Effector memory CD4-positive, alpha-beta T cell (primary cell): ENCODE results near the gene CALR3.
"Not testable (repeated sequence)": the region's sequence is repeated elsewhere in the genome, so short reads cannot be mapped to it uniquely, and the experiment has no call there.

Source experiments
- DNase-seq, 3 donors: peaks; one replicate each; pipeline ENCODE4 v3.0.0-alpha.2; 2020
- H3K27ac ChIP-seq: 2 replicates; pipeline ENCODE4 v1.7.0; 2013; ENCODE audit warnings: mild to moderate bottlenecking, low read length, moderate library complexity; ENCODE audit not compliant: insufficient read depth, poor library complexity, severe bottlenecking
- H3K27me3 ChIP-seq: replicated peaks from 2 replicates; pipeline ENCODE4 v1.7.0; 2013; ENCODE audit warnings: mild to moderate bottlenecking, low read length; ENCODE audit not compliant: insufficient read depth, control insufficient read depth, poor library complexity, severe bottlenecking
- H3K36me3 ChIP-seq: 2 replicates; pipeline ENCODE4 v1.7.0; 2013; ENCODE audit warnings: mild to moderate bottlenecking, low read length, moderate library complexity; ENCODE audit not compliant: control insufficient read depth, insufficient read depth
- H3K4me1 ChIP-seq: 2 replicates; pipeline ENCODE4 v1.7.0; 2013; ENCODE audit warnings: low read length, mild to moderate bottlenecking; ENCODE audit not compliant: control insufficient read depth, insufficient read depth, poor library complexity, severe bottlenecking
- H3K4me3 ChIP-seq: 2 replicates; pipeline ENCODE4 v1.7.0; 2013; ENCODE audit warnings: low read length, low read depth, mild to moderate bottlenecking; ENCODE audit not compliant: insufficient read depth, poor library complexity, severe bottlenecking
- H3K9me3 ChIP-seq: 2 replicates; pipeline ENCODE4 v1.7.0; 2013; ENCODE audit warnings: mild to moderate bottlenecking, low read length, moderate library complexity; ENCODE audit not compliant: control insufficient read depth

CALR3 gene

GRCh38 chr19:16466802-16467427, 29.1 kb downstream of the CALR3 start:
- H3K27me3 ChIP-seq, H3K36me3 ChIP-seq, H3K27ac ChIP-seq, H3K4me3 ChIP-seq, H3K4me1 ChIP-seq, DNase-seq, H3K9me3 ChIP-seq: not testable (repeated sequence)

DNA sequence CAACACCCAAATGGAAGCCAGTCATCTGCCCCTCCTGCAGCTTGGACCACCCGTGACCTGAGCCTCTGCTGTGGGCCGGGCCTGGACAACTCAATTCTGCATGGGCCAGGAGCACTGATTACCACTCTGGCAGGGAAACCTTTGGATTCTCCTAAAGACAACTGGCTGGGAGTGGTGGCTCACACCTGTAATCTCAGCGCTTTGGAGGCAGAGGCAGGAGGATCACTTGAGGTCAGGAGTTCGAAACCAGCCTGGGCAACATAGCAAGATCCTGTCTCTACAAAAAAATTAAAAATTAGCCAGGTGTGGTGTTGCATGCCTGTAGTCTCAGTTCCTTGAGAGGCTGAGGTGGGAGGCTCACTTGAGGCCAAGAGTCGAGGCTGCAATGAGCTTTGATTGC, 30.7 kb downstream of the CALR3 start:
- Histone ChIP-seq H3K9me3 (no peaks in the 10 kb centered on the region), H3K4me1 (peaks cover under 1% of the 10 kb centered on the region), H3K27me3 (no peaks in the 10 kb centered on the region), H3K4me3 (no peak overlapping the region), H3K27ac (no peak overlapping the region), H3K36me3 (no peaks in the 10 kb centered on the region)
- no peak for DNase-seq

DNA sequence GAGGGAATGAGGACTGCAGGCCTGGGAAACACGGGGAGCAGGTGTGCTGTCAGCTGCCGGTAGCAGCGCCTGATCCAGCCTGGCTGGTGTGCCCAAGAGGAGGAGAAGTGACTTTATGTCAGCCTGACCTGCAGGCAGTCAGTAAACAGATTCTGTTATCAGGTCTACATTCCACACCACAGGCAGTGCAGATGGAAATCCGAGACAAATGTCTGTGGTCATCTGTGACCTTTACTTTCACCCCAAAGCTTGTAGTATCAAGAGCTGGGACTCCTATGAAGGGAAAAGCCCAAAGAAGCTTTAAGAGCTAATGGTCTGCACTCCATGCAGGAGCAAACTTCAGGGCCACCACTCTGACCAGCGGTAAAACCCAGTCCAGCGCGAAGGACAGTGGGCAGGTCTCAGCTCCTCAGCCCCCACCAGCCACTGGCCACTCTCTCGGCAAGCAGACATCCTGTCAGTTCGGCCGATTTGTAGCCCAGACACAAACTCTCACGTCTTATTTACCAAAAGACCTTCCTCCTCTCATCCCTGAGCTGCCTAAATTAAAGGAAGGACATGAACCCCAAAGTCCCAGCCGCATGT, 31.9 kb downstream of the CALR3 start:
- Histone ChIP-seq H3K4me3 (no peak overlapping the region), H3K27me3 (no peaks in the 10 kb centered on the region), H3K4me1 (peaks cover 9% of the 10 kb centered on the region), H3K27ac (no peak overlapping the region), H3K9me3 (no peaks in the 10 kb centered on the region), H3K36me3 (no peaks in the 10 kb centered on the region)
- DNase-seq = no peak

DNA sequence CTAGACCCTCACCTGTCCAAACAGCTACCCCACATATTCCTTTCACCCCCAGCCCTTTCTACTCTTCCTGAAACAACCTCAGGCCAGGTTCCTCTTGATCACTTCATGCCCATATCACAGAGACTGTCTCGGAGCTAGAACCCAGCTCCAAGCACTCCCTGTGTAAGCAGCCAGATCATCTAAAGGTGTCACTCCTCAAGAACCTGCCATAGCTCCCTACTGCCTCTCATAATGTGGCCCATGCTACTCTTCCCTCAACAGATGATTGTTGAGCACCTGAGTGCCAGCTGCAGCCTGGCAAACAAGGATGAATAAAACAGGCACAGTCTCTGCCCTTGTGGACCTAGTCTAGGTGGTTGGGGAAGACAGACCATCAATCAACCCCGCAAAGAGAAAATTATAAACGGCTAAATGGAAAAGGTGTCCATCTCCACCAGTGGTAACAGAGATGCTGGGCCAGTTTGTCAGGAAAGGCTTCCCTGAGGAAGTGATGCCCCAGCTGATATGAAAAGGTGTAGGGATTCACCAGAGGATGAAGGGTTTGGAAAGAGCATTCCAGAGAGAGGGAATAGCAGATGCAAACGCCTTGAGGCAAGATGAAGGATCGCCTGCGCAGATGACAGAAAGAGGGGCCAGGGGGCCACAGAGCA, 32.5 kb downstream of the CALR3 start:
- H3K27me3 ChIP-seq = no peaks in the 10 kb centered on the region
- peaks cover 13% of the 10 kb centered on the region for H3K4me1 ChIP-seq
- no peaks in the 10 kb centered on the region for H3K36me3 ChIP-seq
- H3K4me3 ChIP-seq = no peak overlapping the region
- DNase-seq = no peak
- no peak overlapping the region for H3K27ac ChIP-seq
- H3K9me3 ChIP-seq = no peaks in the 10 kb centered on the region

- H3K4me3 ChIP-seq = no peak overlapping the region
- peaks cover 15% of the 10 kb centered on the region for H3K4me1 ChIP-seq
- H3K27me3 ChIP-seq = no peaks in the 10 kb centered on the region
- no peaks in the 10 kb centered on the region for H3K9me3 ChIP-seq
- no peak for DNase-seq
- no peak overlapping the region for H3K27ac ChIP-seq
- H3K36me3 ChIP-seq = no peaks in the 10 kb centered on the region
Observed at GRCh38 chr19:16462757-16463250, 33.2 kb downstream of the CALR3 start.

DNA sequence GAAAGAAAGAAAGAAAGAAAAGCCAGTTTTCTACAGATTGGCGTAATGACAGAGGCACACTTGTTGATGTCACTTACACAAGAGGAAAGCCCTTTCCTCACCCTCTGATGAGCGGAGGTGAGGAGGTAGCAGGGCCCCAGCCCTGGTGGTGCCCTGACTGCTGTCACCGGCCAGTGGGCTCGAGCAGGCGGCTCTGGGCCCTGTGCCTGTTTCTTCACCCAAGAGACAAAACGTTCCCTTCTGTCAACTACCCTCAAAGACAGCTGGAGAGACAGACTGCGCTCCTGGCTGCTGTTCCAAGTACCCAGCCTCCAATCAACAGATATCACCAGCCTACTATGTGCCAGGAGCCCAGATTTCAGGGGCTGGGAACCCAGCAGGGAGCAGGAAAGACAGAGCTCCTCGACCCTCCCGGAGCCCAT, 34.3 kb downstream of the CALR3 start:
- H3K27me3 ChIP-seq = no peaks in the 10 kb centered on the region
- no peak for DNase-seq
- no peak overlapping the region for H3K27ac ChIP-seq
- no peaks in the 10 kb centered on the region for H3K36me3 ChIP-seq
- peaks cover 22% of the 10 kb centered on the region for H3K4me1 ChIP-seq
- H3K9me3 ChIP-seq = no peaks in the 10 kb centered on the region
- H3K4me3 ChIP-seq = no peak overlapping the region

DNA sequence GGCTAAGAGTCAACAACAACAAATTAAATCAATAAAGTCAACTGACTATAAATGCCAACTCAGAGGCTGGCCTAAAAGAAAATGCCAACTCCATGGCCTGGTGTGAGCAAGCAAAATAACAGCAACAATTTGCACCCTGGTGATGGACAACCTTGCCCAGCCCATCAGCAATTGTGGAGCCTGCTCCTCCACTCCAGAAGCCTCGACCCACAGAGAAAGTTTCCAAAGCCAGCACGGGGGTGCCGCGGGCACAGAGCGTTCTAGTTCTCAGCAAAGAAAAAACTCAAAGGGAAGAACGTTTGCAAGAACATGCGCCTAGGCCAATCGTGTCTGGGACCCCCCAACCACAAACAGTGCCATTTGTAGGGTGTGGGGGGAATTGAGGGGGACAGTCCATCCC, 35.5 kb downstream of the CALR3 start:
- Histone ChIP-seq H3K4me1 (peaks cover 22% of the 10 kb centered on the region), H3K4me3 (no peak overlapping the region), H3K9me3 (no peaks in the 10 kb centered on the region), H3K36me3 (no peaks in the 10 kb centered on the region), H3K27ac (no peak overlapping the region), H3K27me3 (no peaks in the 10 kb centered on the region)
- DNase-seq = no peak

DNA sequence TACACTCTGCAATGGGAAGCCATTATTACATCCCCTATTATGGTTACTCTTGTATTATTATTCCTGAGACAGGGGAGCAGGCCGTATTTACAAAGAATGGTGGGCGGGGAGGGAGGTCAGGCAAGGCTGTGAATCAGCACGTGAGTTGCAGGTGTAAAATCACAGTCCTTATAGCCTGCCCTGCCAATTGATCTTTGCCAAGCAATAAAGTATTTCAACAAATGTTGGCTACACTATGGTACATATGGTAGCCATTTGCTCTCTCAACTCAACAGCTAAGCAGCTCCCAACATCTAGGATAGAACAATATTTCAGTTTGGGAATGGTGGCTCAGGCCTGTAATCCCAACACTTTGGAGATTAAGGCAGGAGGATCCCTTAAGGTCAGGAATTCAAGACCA, 36.3 kb downstream of the CALR3 start:
- Histone ChIP-seq H3K36me3 (no peaks in the 10 kb centered on the region), H3K4me1 (peaks cover 22% of the 10 kb centered on the region), H3K27me3 (no peaks in the 10 kb centered on the region), H3K27ac (no peak overlapping the region), H3K4me3 (no peak overlapping the region), H3K9me3 (no peaks in the 10 kb centered on the region)
- DNase-seq = no peak

- Histone ChIP-seq H3K27ac (no peak overlapping the region), H3K27me3 (no peaks in the 10 kb centered on the region), H3K4me1 (peaks cover 22% of the 10 kb centered on the region), H3K36me3 (no peaks in the 10 kb centered on the region), H3K4me3 (no peak overlapping the region), H3K9me3 (no peaks in the 10 kb centered on the region)
- no peak for DNase-seq
Observed at GRCh38 chr19:16458391-16459341, 37.3 kb downstream of the CALR3 start.
